Measurements from ENCODE around the gene DNAJB2.

DNA sequence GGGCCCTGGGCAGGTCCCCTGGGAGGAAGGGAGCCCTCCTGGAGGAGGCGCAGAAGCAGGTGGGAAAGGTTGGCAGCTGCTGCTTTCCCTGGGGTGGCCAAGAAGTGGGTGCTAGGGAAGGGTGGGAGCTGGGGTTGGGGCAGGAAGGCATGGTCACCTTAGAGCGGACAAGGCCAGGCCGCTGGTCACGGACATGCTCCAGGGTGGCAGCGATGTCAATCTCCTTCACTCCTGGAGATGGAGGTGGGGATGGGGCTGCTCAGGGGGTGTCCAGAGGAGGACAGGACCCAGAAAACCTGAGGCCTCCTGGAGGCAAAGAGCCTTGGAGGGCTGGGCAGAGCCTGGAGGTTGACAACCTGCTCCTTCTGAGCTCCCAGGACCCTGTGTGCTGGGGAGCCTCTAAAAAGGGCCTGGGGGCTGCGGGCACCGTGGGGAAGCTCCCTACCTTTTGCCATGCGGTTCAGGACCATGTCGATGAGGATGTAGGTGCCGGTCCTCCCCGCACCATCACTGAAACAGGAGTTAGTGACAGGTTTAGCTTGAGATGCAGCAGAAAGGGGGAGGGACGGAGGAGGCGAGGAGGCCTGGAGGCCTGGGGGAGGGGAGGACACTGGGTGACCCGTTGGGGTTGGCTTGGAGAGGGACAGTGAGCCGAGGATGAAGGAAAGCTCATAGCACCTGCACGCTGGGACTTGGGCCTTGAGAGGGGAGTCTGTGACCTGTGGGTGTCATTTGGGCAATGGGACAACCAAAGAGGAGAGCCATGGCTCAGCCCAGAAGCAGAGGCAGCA is 11.4 kb downstream of the DNAJB2 start:
- TF ChIP-seq, protein P1, sequence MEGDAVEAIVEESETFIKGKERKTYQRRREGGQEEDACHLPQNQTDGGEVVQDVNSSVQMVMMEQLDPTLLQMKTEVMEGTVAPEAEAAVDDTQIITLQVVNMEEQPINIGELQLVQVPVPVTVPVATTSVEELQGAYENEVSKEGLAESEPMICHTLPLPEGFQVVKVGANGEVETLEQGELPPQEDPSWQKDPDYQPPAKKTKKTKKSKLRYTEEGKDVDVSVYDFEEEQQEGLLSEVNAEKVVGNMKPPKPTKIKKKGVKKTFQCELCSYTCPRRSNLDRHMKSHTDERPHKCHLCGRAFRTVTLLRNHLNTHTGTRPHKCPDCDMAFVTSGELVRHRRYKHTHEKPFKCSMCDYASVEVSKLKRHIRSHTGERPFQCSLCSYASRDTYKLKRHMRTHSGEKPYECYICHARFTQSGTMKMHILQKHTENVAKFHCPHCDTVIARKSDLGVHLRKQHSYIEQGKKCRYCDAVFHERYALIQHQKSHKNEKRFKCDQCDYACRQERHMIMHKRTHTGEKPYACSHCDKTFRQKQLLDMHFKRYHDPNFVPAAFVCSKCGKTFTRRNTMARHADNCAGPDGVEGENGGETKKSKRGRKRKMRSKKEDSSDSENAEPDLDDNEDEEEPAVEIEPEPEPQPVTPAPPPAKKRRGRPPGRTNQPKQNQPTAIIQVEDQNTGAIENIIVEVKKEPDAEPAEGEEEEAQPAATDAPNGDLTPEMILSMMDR (IDR thresholded peaks at IDR 0.05 in 4 of 5, conservative IDR thresholded peaks at IDR 0.05 in 1 of 5), result no peak
- no peak for TF ChIP-seq POLR2A (IDR thresholded peaks at IDR 0.05)
